GM21723 (cell line): ENCODE data around the gene SLC9A6.

ENCODE experiments used
- ATAC-seq: cut with Tn5 transposase; IDR thresholded peaks from one replicate; pipeline ENCODE4 v1.9.1; 2021; ENCODE audit warnings: mild to moderate bottlenecking, moderate library complexity; ENCODE audit not compliant: unreplicated experiment

SLC9A6 gene

DNA sequence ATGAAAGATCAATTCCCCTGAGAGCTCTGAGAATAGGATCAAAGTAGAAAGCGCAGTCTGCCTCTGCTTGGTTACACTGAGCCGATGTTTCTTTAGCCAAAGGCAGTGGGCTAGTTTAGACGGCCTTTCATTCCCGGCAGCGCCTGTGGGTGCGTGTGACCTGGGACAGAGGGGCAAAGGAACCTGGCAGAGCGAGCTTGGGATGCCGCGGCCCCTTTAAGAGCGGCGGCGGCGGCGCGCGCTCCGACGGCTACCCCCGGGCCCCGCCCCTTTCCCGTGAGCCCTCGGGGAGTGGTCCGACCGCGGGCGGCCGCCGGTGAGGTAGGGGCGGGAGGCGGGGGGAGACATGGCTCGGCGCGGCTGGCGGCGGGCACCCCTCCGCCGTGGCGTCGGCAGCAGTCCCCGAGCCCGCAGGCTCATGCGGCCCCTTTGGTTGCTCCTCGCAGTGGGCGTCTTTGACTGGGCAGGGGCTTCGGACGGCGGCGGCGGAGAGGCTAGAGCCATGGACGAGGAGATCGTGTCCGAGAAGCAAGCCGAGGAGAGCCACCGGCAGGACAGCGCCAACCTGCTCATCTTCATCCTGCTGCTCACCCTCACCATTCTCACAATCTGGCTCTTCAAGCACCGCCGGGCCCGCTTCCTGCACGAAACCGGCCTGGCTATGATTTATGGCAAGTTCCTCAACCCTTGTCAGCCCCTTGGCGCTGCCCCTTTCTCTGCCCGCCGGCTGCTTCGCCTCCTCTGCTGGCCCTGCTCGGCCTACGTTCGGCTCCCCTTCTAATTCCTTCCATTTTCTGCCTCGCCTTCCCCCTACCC, at the start of gene SLC9A6:
TSS of gene SLC9A6 (plus strand) at position 279 of the 816 bp plus-strand sequence. CDS start at position 503, 224 bp downstream.
- ATAC-seq = peak; percentile 90

- no peak for ATAC-seq
Observed at GRCh38 chrX:135944486-135944885, 40.7 kb upstream of the SLC9A6 start.

DNA sequence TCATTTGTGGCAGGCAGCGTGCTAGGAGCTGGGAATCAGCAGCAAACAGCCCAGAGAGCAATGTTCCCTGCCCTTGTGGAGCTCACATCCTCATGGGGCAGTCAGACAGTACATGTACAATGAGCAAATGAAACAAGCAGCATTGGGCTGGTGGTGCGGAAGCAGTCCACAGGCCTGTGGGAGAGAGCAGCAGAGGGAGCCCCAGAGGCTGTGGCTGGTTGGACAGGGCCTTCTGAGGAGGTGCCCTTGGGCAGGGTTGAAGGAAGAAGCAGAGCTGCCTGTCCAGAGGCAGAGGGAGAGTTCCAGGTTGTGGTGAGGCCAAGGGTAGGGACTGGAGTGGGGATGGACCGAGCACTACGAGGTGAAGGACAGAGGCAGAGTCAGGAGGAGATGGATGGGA, 33.9 kb upstream of the SLC9A6 start:
- no peak for ATAC-seq

GRCh38 chrX:135973025-135973547, 12.1 kb upstream of the SLC9A6 start:
- no peak for ATAC-seq

DNA sequence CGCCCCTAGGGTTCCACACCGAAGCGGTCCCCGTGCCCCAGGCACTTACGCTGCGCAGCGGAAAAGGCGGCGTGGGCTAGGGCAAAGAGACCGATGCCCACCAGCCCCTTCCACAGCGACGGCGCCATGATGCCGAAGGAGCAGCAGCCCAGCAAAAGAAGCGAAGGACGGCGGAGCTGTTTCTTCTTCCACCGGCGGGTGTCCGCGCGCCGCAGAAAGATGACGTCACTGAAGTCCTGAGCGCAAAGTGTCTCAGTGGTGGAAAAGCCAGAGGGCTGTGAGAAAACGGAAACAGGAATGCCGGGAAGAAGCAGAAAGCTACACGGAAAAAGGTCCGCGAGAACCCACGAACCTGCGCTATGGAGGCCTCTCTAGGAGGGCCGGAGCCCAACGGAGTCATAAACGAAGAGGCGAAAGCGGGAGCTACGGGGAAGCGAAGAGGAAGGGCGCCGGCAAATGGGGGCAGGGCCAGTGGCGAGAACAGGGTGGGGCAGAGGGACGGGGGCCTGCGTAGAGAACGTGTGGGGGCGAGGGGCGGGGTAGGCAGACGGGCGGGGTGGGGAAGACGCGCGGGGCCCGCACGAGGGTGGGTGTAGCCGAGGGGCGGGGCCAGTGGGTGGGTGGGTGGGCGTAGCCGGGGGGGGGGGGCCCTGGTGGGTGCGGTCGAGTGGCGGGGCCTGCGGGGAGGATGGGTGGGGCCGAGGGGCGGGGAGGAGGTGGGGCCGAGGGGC, 11.5 kb upstream of the SLC9A6 start, which contains the start of gene MMGT1:
TSS of gene MMGT1 (minus strand) at position 441 of the 731 bp plus-strand sequence. CDS start at position 128, 313 bp downstream.
- ATAC-seq = peak; percentile 82

DNA sequence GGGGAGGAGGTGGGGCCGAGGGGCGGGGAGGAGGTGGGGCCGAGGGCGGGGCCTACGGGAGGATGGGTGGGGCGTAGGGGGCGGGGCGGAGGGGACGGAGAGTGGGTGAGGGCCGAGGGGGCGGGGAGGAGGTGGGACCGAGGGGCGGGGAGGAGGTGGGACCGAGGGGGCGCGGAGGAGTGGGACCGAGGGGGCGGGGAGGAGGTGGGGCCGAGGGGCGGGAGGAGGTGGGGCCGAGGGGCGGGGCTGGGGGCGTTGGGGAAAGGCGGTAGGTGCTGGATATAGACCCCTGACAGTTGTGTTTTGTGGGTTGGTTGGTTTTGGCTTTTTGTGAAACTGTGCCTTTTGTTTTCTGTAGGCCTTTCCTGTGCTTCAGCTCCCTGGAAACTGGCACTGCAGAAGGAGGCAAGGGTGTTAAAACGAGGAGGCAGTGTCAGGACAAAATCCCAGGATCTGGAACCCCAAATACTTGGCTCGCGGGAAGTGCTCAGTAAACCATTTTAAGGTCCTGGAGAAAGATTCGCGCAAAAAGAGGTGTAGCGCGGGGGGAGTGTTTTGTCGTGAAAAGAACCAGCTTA, 10.9 kb upstream of the SLC9A6 start:
- ATAC-seq = no peak

GRCh38 chrX:135975421-135975820, 9.8 kb upstream of the SLC9A6 start:
- no peak for ATAC-seq

DNA sequence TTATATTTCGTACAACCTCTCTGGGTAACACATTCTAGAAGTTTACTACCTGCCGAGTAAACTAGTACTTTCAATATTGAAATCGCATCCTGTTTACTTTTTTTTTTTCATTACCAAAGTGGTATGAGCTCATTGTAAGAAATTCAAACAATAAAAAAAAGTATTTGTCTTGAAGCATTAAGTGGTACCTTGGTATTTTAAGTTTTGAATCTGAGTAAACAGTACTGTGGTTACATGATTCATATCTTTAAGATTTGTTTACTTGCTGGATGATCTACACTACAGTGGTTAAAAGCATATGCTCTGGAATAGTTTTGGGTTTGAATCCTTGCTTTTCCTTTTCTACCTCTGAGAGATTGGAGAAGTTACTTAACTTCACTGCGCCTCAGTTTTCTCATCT, 7.6 kb upstream of the SLC9A6 start:
- no peak for ATAC-seq

DNA sequence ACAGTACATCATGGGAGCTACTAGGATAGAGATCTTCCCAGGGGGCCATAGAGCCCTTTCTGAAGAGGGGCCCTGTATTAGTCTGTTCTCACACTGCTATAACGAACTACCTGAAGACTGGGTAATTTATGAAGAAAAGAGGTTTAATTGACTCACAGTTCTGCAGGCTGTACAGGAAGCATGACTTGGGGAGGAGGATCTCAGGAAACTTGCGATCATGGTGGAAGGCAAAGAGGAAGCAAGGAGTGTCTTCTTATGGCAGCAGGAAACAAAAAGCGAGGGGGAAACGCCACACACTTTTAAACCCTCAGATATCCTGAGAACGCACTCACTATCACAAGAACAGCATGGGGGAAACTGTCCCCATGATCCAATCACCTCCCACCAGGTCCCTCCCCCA, 4.2 kb upstream of the SLC9A6 start:
- ATAC-seq = no peak

- no peak for ATAC-seq
Observed at GRCh38 chrX:135981668-135982067, 3.6 kb upstream of the SLC9A6 start.

DNA sequence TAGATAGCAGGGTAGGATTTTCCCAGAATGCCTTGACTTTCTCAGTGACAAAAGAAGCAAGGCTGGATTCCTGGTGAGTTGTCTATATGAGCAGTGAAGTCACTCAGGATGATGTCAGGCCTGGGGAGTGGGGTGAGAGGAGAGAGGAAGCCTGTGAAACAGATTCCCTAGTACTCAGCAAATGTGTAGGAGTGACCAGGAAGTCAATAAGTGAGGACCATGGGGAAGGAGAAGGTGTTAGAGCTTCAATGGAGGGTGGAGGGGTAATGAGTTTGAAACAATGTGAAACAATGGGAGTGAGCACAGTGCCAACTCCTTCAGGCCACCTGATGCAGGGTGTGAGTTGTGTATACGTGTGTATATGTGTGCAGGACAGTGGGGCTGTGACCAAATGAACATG, 2.4 kb upstream of the SLC9A6 start:
- ATAC-seq = no peak

GRCh38 chrX:135984256-135984655, 979 bp upstream of the SLC9A6 start:
- no peak for ATAC-seq

GRCh38 chrX:135984791-135985156, 461 bp upstream of the SLC9A6 start:
- ATAC-seq = no peak

- ATAC-seq = no peak
Observed at GRCh38 chrX:135985973-135986310, 707 bp downstream of the SLC9A6 start.

- ATAC-seq = no peak
Observed at GRCh38 chrX:135988245-135988644, 3.0 kb downstream of the SLC9A6 start.

GRCh38 chrX:136015016-136015415, 29.8 kb downstream of the SLC9A6 start:
- no peak for ATAC-seq

- no peak for ATAC-seq
Observed at GRCh38 chrX:136016881-136017280, 31.6 kb downstream of the SLC9A6 start.

GRCh38 chrX:136019226-136019625, 34.0 kb downstream of the SLC9A6 start:
- no peak for ATAC-seq

GRCh38 chrX:136021160-136021559, 35.9 kb downstream of the SLC9A6 start:
- peak; percentile 53 for ATAC-seq

GRCh38 chrX:136021903-136022302, 36.7 kb downstream of the SLC9A6 start:
- no peak for ATAC-seq

DNA sequence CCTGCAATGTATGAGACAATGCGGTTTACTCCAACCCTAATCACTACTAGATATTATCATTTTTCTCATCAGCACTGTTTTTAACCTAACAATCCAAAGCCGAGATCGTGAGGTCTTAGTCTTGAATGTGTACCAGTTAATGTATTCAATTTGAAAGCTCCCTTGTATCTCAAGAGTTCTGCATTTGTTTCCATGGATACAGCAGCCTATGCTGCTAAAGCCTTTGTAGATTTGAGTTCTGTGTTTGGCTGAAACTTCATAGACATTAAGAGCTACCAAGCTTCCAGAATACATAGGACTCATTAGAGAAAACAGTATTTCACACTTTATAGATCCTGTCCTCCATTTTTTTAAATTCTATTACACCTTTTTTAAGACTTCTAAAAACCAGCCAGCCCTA, 39.9 kb downstream of the SLC9A6 start:
- no peak for ATAC-seq
